DMS 273 treated with DMSO at 0.1 percent for 48 hours (cell line): ENCODE measurements around the gene CILP2.

ENCODE experiments used
- DNase-seq: peaks from one replicate; lab custom pipeline; 2025; lab: John Stamatoyannopoulos, UW

CILP2 gene

DNA sequence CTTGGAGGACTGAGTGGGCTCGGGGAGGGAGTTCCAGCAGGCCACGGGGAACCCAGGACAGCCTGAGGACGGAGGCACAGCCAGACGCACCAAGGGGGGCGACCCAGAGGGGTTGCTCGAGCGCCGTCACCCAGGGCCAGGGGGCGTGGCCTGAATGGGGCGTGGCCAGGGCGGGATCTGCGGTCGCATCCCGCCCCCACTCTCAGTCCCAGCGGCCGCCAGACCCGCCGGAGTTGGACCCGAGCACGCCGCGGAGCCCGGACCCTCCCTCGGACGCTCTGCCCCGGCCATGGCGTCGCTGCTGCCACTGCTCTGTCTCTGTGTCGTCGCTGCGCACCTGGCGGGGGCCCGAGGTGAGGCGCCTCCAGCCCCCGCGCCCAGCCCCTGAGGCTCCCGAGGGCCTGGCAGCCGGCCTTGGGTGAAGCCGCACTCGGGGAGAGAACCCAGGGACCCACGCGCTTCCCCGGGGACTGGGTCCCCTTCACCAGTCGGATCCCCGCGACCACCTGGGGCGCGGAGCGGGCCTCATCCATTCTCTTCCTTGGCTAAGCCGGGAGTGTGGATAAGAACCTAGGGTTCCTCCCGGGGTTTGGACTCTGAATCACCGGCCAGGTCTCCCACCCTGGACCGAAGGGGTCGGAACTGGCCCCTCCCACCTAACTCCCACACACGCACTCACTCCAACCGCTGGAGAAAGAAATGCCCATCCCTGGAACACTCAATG, at the start of gene CILP2:
TSS of gene CILP2 (plus strand) at position 205 of the 724 bp plus-strand sequence. CDS start at position 290, 85 bp downstream.
- no peak for DNase-seq

- DNase-seq: no peak
These were observed 49.0 kb upstream of the CILP2 start for GRCh38 chr19:19488875-19489690.

DNA sequence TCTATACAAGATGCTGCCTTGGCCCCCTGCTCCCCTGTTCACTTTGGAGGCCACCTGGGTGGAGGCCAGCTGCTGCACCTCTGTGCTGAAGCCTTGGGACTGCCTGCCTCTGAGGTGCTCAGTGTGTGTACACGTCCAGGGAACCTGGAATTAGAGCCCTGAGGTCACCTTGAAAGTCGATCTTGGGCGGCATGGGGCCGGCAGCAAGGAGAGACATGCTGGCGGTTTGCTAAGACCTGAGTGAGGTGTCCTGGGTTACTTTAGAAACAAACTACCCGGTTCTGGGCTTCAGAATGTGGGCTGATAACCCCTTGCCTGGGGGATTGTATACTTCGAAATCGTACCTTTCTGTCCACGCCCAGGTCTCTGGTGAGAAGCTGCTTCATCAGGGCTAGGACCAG, 48.3 kb upstream of the CILP2 start:
- no peak for DNase-seq

DNA sequence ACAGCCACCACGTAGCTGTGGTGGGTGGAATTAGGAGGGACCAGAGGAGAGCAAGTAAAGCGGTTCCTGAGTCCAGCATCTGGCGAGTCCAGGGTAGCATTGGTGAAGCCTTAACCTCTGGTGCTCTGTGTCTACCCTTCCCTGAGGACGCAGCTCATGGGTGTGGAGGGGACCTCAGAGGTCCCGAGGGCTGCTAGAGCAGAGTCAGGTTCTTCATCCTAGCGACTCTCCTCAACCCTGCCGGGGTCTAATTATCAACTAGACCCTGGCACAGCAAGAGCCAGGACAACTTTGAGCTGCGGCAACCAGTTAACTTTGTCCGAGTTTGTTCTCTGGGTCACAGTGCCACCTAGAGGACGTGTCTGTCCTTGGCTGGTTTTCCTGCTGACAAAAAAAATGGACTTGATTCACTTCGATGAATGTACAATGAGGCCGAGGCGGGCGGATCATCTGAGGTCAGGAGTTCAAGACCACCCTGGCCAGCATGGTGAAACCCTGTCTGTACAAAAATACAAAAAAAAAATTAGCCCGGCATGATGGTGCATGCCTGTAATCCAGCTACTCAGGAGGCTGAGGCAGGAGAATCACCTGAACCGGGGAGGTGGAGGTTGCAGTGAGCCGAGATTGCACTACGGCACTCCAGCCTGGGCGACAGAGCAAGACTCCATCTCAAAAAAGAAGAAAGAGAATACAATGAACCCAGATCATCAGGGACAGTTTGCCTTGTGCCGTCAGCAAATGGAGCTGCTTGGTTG, 47.7 kb upstream of the CILP2 start:
- DNase-seq: peak; percentile 40

DNA sequence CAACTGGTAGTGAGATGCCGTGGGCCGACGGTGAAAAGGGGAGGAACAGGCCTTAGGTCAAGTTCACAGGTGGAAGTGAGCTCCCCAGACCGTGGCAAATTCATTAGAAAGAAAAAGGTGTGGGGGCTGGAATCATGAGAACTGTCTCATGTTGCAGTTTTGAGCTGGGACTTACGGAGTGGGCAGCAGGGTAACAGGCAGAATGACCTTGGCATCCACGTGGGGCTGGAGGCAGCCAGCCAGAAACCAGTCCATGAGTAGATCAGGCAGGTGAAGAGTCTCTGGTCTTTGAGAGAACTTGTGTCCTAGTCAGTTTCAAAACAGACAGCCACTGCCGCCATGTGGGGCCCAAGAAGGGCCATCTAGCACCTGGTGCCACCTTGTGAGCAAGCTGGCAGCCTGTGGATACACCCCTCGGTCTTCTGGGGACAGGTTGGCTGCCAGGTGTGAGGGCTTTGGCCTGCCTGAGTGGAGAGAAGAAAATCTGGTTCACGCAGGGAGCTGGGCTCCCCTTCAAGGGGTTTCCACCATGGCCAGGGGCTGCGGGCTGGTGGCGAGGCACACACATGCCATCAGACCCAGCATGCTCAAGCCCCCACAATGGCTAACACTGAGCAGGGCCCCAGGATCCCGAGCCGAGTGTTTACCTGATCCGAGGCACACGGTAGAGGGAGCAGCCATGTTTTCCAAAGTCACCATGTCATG, 46.6 kb upstream of the CILP2 start:
- DNase-seq: no peak

DNA sequence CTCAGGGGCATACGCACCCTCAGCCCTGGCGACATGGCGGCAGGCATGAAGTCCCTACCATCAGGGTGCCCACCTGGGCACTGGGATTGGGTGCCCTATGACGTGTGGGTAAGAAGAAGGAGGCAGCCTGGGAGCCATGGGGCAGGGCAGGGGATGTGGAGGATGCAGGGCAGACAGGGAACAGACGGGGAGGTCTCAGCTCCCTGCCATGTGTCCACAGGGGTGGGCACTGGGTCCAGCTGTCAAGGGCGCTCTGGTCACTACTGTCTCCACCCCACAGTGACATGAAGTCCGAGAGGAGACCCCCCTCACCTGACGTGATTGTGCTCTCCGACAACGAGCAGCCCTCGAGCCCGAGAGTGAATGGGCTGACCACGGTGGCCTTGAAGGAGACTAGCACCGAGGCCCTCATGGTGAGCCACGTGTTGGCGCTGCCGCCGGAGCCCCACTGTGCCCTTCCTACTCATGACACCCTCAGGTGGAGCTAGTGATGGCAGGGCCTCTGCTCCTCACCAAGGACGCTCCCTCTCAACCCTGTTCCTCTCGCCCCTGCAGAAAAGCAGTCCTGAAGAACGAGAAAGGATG, 45.9 kb upstream of the CILP2 start:
- no peak for DNase-seq

- DNase-seq: no peak
These were observed 44.1 kb upstream of the CILP2 start for GRCh38 chr19:19493841-19494546.

DNA sequence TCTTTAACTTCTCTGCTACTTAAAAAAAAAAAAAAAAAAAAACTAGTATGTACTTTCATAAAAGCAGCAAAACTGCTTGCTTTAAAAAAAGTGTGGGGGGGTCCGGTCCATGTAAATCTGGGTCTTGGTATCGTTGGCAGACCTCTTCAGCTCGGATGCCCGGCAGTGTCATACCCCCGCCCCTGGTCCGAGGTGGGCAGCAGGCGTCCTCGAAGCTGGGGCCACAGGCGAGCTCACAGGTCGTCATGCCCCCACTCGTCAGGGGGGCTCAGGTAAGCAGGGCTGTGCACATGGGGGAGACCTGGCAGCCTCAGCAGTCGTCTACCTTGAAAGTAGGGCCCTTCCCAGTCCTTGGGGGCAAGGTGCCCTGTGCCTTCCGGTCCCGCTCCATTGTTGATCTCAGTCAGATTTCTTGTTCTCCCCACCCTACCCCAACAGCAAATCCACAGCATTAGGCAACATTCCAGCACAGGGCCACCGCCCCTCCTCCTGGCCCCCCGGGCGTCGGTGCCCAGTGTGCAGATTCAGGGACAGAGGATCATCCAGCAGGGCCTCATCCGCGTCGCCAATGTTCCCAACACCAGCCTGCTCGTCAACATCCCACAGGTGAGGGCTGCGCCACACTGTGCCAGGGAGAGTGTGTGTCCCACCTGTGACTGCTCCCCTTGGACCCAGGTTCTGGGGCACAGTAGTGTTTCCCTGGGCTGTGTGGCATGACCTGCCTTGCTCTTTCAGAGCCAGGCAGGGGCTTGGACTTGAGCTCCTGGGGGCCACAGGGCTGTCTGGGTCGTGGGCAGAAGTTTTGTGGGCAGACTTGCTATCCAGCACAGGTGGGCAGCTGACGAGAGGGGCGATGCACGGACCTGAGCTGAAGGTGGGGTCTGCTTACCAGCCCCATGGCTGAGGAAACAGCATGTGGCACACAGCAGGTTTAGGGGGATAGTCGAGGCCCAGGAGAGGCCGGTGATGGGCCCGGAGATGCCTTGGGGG, 42.2 kb upstream of the CILP2 start:
- no peak for DNase-seq

- no peak for DNase-seq
These were observed 39.6 kb upstream of the CILP2 start for GRCh38 chr19:19498255-19498991.

DNA sequence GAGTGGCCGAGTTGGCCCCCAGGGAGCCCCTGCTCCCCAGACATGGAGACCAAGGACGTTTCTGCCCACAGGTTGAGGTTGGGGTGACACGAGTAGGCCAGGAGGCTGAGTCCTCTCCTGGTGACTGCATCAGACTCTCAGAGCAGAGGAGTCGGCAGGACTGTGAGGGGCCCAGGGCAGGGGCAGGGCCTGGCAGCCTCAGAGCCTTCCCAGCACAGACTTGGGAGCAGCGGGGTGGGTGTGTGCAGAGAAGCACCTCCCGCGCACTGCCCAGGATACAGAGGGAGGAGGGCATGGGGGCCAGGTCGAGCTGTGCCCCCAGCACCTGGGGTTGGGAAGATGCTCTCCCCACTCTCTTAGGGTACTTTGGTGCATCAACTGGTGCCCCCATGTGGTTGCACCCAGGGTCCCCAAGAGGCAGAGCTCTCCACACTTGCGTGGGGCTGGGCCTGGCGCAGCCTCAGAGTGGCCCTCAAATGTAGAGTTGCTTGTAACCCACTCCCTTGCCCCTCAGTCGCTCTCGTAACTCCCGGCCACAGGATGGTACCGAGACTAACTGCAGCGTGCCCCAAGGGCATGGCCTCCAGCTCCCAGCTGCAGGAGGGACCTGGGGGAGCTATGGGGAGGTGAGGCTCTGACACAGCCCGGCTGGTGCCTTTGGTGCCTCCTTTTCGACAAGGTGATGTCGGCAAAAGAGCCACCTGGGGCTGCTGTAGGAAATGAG, 38.6 kb upstream of the CILP2 start:
- no peak for DNase-seq

- DNase-seq: no peak
These were observed 37.0 kb upstream of the CILP2 start for GRCh38 chr19:19500975-19501644.

DNA sequence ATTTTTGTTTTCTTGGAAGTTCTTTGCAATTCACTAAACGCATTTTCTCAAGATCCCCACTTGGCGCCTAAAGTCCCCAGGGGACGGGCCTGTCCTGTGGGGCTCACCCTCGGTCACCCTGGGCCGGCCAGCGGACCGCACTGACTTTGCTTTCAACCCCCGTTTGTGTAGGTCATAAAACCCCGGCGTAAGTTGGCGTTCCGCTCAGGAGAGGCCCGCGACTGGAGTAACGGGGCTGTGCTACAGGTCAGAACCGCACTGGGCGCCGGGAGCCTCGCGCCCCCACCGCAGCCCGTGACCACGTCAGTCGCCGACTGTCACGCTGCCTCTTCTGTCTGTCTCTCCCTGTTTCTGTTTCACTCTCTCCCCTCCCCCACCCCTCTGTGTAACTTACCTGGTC, 36.3 kb upstream of the CILP2 start:
- DNase-seq: no peak

DNA sequence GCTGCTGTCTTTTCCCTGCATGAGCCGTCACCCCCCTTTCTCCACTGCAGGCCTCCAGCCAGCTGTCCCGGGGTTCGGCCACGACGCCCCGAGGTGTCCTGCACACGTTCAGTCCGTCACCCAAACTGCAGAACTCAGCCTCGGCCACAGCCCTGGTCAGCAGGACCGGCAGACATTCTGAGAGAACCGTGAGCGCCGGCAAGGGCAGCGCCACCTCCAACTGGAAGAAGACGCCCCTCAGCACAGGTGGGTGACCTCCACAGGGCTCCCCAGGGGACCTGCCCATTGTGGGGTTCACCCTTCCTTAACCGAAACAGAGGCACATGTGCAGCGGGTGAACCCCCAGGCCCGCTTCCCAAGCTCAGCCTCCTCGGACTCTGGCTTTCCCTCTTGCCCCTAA, 35.8 kb upstream of the CILP2 start:
- DNase-seq: no peak

- no peak for DNase-seq
These were observed 35.1 kb upstream of the CILP2 start for GRCh38 chr19:19502808-19503602.

DNA sequence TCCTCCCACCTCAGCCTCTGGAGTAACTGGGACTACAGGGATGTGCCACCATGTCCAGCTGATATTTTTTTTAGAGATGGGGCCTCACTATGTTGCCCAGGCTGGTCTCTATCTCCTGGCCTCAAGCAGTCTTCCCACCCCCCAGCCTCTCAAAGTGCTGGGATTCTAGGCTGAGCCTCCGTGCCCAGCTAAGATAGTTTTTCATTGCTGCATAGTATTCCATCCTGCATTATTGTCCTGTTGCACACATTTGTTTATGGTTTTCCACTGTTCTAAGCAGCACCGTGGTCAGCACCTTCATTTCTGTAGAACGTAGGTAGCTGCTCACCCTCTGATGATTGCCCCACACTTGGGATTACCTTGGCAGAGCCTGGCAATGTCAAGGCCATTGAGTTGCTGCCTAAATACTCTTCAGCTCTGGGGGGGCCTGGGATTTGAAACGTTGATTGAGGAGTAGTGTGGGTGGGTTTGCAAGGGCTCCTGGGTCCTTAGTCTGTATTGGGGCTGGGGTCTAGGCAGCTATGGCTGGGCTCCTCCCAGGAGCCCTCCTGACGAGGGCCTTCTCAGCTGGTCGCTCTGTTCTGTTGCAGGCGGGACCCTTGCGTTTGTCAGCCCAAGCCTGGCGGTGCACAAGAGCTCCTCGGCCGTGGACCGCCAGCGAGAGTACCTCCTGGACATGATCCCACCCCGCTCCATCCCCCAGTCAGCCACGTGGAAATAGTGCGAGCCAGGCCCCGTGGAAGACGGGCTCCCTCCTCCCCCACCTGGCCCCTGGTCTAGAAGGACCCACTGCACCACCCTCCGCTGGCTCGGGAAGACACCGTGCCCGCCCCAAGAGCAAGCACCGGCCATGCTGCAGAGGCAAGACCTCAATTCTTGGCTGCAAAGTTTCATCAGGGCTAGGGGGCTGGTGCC, 33.1 kb upstream of the CILP2 start:
- DNase-seq: no peak
